COLO668 (cell line): Measurements from ENCODE around the gene OR11L1.

ENCODE experiments used
- DNase-seq: peaks from one replicate; lab custom pipeline; 2025; ENCODE audit not compliant: unreplicated experiment; lab: John Stamatoyannopoulos, UW

The OR11L1 gene, protein sequence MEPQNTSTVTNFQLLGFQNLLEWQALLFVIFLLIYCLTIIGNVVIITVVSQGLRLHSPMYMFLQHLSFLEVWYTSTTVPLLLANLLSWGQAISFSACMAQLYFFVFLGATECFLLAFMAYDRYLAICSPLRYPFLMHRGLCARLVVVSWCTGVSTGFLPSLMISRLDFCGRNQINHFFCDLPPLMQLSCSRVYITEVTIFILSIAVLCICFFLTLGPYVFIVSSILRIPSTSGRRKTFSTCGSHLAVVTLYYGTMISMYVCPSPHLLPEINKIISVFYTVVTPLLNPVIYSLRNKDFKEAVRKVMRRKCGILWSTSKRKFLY

DNA sequence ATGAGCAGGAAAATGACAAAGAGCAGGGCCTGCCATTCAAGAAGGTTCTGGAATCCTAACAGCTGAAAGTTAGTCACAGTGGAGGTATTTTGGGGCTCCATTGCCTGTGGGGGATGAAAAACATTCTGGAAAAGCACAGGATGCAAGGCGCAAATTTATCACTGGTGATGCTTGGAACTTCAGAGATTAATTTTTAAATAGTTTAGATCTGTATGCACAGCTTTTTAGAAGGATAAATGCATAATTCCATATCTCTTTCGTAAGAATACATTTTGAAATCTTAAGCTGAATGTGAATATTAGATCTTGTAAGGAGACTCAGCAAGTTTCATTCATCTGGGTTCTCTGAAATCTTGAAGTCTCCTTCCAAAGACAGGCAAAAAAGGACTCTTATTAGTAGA lies at the start of gene OR11L1:
OR11L1 (minus strand) TSS at position 101 of the 400 bp plus-strand sequence; CDS start at position 101, 0 bp downstream.
- DNase-seq = no peak

DNA sequence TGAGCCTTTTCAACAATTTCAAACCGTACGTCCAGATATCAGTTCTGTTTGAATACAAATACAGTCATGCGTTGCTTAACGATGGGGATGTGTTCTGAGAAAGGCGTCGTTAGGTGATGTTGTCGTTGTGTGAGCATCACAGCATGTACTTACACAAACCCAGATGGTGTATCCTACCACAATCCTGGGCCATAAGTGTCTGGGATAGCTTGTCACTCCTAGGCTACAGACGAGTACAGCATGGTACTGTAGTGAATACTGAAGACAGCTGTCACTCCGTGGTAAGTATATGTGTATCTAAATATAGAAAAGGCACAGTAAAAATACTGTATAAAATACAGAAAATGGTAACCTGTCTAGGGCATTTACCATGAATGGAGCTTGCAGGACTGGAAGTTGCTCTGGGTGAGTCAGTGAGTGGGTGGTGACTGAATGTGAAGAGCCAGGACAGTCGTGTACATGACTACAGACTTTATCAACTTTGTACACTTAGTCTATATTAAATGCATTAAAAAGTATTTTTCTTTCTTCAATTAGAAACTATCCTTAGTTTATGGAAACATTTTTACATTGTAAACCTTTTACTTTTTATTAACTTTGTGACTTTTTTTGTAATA lies 43.2 kb upstream of the OR11L1 start:
- no peak for DNase-seq

DNA sequence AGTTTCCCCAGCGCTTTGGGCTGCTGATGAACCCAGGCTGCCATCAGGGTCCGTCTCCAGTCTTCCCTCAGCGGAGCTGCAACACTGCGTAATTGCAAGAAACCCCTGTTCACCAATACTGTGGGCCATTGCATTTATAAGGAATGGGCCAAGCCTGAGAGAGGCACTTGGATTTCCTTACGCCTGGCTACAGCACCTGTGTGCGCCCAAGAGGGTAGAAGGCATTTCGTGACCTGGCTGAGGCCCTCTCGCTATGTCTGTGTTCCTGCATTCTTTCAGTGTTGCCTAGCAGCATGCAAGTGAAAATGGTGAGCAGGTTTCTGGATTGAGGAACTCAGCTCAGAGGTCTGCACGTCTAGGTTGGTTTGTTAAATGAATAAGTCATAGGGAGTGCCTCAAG lies 41.6 kb upstream of the OR11L1 start:
- no peak for DNase-seq

DNA sequence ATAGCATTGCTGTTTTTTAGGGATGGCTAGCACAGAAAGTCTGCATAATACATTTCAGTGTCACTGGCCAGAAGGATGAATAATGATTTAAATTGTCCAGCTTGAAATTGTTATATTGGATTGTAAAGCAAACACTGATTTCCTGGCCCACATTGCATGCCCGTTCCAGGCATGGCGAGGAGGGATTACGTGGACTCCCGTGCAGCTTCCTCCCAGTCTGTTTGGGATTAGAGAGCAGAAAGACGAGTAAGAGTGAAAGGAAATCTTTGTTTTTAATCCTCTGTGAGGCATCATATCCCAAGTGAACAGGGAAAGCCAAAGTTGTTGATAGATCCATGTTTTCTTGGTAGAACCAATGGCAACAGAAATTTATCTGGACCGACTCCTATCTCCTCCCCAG lies 23.7 kb upstream of the OR11L1 start:
- no peak for DNase-seq

DNA sequence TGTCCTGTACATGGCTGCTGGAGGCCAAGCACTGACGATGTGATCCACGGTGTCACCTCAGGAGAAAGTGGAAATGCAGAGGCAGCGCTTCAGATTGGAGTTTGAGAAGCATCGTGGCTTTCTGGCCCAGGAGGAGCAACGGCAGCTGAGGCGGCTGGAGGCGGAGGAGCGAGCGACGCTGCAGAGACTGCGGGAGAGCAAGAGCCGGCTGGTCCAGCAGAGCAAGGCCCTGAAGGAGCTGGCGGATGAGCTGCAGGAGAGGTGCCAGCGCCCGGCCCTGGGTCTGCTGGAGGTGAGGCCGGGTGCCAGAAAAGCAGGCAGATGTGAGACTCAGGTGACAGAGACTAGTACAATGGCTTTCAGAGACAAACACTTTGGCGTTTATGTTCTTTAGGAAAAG lies 22.9 kb upstream of the OR11L1 start:
- no peak for DNase-seq

DNA sequence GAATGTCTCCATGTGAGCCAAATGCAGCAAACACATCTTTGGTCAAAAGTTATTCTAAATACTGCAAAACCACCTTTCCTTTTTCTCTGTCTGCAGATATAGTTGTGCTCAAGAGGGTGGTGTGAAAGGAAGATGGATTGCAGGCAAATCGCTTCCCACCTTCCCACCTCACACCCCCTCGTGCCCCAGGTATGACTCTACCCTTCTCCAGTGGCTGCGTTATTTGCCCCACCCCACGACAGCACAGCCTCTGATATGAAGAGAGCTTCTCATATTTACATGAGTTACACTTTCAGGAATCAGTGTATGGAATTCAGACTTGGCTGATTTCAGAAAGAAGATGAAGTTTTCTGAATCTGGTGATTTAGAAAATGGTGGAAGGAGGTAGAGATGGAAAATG lies 21.1 kb upstream of the OR11L1 start:
- no peak for DNase-seq

DNA sequence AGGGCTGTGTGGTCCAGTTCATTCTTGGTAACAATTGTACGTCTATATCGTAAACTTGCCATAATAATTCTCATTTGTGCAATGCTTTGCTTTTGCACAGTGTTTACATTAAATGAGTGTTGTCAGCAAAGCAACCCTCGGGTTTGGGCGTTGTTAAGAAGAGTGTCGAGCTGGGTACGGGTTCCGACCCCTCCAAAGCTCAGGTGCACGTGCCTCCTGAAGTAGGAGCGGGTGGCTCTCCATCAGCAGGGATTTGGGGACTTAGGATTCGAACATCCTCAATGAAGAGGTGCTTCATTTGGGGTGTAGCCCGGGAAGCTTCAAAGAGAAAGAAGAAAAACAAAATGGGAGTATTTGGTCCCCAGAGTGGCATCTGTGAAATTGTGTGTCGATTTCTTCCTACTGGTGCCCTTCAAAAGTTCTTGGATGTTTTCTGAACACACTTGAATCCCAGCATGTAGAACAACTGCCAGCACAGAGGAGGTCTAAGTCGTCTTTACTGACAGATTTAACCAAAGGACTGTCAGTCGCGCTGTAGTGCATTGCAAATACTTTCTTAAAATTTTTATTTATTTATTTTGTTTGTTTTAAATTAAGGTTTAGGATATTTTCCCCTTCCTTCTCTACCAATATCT lies 16.4 kb upstream of the OR11L1 start:
- DNase-seq = no peak

DNA sequence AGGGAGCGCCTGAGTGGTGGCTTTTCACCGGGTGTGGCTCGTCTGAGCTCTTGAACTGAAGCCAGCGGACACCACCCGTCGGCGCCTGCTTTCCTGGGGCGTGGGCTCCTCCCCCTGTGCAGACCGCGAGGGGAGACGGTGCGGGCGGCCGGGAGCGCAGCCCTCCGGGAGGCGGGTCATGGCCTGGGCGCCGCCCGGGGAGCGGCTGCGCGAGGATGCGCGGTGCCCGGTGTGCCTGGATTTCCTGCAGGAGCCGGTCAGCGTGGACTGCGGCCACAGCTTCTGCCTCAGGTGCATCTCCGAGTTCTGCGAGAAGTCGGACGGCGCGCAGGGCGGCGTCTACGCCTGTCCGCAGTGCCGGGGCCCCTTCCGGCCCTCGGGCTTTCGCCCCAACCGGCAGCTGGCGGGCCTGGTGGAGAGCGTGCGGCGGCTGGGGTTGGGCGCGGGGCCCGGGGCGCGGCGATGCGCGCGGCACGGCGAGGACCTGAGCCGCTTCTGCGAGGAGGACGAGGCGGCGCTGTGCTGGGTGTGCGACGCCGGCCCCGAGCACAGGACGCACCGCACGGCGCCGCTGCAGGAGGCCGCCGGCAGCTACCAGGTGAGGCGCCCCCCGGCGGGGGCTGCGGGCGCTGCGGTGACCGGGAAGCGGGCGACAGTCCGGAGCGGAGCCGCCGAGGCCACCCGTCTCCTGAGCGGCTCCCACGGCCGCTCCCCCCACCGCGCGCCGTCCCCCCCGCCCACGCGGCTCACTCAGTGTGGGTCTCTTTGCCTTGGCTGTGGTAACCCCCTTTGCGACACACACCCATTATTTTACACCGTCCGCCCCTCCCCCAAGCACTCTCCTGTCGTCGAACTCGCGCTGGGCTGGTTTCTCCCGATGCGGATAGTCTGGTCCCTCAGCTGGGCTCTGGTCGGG lies 15.6 kb upstream of the OR11L1 start, which contains the start of gene TRIM58:
TRIM58 (plus strand) TSS at position 119 of the 916 bp plus-strand sequence; CDS start at position 179, 60 bp downstream.
- no peak for DNase-seq

DNA sequence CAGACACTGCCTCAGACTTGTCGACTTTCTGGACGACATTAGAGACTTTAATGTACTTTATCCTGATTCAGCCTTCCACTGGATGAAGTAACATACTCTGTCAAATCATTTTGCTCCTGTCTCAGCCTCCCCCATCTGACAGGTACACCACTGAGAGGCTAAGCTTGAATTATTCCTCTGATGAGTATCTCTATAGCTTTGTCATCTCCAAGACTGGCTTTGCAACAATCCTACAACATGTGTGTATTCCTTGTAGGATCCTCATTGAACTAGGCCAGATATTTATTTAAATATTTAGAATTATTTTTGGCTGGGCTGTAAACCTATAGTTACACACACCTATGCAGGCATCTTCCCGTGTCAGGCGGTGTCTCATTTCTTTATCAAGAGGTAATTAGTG lies 14.2 kb upstream of the OR11L1 start:
- no peak for DNase-seq

DNA sequence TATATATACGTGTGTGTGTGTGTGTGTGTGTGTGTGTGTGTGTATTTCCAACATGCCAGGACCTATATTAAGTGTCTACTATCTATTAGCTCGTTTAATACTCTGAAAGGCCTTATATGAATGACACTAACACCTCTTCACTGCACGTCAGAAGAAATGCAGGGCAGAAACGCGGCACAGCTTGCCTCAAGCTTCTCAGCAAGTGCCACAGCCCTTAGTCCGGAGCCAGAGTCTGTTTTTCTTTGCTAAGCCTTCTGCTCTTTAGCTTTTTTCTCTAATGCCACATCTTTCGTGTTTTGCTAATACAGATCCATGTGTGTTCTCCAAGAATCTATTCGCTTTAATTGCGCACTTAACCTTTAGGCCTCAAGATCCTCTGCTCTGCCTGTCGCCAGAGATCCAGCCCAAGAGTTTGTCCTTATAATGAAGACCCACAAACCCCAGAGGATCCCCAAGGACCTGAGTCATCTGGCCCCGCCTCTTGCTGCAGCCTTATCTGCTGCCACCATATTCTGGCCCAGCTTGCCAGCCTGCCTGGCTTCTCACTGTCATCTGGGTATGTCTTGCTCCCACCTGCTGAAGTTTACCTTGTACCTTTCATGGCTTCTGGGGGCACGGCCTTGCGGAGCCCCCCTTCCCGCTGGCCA lies 13.3 kb upstream of the OR11L1 start:
- DNase-seq = no peak

DNA sequence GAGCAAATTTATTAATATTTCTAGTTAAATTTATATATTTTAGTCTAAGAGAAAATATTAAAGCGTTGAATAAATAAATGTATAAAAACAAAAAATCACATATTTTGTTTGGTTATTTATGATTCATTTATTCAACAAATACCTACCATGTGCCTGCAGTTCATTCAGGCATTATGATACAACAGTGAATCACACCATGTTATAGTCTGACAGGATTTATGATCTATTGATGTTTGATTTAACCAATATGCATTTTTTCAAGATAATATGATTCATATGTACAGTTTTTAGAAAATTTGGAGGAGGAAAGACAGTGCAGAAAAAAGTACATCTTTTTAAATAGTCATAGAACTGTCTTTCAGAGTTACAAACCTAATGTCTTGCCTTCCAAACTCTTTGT lies 7.9 kb upstream of the OR11L1 start:
- no peak for DNase-seq

DNA sequence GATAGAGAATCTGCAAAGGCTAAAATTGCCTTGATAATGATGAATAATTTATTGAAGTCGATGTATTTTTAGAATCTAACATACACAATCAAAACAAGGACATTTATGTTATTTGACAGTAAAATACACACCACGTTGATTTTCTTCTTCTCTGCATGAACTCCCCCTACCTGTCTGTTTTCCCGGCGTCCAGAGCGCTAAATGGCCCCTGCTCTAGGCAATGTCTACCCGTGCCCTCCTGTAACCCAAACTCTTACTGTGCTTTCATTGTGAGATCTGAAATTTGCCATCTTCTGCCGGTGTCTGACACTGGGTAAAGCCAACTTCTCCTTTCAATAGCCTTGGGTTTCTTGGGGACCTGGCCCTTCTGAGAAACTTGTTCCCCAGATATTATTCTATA lies 6.7 kb upstream of the OR11L1 start:
- DNase-seq = no peak

DNA sequence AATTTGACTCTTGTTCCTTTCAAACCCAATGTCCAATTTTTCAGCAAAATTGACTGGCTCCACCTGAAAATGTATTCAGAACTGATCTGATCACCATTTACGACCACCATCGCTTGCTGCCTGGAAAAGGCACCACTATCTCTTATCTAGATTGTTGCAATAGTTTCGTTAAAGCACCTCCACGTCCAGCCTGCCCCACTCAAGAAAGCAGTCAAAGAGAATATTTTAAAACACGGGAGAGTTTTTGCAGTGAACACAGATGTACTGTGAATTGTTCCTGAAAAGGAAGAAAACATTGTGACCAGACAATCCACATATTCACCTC lies 4.0 kb upstream of the OR11L1 start:
- DNase-seq = no peak

DNA sequence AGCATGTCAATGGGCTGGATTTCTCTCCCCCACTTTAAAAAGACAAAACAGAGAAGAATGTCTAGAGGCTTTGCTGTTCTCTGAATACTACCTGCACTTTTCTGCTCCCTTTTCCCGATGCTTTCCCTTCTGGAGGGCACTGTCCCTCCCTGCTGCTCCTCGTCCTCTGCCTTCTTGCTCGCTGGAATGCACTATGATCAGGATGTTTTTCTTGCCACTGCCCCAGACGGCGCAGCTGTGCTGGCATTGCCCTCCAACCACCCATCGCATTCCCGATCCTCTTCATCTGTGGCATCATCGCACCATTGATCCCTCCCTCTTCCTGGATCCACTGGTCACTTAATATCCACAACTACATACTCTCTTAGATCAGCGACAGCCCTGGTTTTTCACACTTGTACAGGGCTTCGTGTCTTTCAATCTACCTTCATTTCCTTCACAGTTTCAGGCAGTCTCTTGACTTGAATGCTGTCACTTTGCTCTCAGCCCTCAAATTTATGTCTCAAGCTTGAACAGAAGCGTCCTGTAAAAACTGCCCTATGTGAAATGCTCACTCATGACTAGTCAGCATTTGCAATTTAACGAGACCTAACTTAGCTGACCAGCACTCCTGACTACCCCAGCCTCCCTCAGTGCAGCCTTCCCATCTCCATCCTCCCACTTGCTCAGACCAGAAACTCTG lies 3.5 kb upstream of the OR11L1 start:
- no peak for DNase-seq

DNA sequence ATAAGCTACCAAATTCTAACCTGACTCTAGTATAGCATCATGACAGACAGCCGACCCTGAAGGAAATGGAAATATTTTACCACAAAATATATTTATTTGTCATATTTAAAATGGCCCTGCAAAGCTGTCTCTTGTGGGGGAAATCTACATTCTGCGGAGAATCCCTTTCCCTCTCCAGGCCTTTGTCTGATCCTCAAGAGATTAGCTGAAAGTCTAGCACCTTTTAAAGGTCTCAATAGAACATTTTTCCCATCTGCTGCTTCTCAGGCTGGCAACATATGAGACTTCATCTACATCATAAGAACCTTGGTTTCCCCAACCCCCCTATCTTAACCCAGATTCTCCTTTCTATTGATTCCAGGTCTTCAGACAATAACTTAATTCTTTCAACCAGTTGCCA lies 1.7 kb upstream of the OR11L1 start:
- DNase-seq = no peak

DNA sequence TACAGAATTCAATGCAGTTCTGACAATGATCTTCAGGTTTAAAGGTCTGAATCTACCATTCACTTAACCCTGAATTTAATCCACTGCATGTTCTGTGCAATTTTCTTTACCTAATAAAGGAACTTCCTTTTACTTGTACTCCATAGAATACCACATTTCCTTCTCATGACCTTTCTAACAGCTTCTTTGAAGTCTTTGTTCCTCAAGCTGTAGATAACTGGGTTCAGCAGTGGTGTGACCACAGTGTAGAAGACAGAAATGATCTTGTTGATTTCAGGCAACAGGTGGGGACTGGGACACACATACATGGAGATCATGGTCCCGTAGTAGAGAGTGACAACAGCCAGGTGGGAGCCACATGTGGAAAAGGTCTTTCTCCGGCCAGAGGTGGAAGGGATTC lies 878 bp downstream of the OR11L1 start:
- no peak for DNase-seq

DNA sequence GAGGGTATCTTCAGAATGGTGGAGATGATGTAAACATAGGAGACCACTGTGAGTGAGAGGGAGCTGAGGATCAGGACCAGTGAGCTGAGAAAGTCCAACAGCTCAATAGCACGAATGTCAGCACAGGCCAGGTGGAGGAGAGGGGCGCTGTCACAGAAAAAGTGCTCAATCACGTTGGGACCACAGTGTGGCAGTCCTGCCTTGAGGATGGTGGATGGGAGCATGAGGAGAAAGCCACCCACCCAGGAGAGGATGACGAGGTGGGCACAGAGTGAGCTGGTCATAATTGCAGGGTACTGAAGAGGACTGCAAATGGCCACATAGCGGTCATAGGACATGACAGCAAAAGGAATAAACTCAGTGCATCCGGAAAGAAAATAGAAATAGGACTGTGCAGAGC lies 8.1 kb downstream of the OR11L1 start:
- no peak for DNase-seq

DNA sequence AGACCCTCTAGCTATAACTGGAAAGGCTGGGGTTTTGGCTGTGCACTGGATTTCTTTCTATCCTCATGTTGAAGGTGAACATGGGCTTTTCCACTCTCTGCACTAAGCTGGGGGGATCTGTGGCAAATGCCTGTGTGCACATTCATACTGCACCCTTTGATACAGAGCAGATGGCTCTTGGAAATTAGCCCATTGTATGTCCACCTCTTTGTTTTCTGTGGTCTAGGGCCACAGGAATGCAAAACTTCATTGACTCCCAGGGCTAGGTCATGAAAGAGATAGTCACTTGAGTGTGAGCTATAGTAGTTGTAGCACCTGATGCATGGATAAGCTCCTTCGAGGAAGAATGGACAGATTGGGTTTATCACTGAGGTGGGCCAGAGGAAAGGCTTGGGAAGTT lies 12.0 kb downstream of the OR11L1 start:
- DNase-seq = no peak

DNA sequence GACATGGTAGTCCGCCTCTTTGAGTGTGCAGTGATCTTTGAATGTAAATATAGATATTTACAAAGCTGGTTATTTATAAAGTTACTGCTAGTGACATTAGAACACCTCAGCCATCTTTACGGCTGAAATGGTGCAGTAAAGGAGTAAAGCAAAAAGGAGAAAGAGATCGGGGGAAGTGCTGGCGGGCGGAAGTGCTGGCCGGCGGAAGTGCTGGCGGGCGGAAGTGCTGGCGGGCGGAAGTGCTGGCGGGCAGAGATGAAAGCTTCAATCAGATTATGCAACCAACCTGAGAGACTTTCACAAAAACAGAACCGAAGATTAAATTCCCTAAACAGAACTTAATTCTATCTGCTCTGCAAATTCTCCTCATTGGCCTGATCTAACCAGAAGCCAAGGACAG lies 16.3 kb downstream of the OR11L1 start:
- DNase-seq = no peak

DNA sequence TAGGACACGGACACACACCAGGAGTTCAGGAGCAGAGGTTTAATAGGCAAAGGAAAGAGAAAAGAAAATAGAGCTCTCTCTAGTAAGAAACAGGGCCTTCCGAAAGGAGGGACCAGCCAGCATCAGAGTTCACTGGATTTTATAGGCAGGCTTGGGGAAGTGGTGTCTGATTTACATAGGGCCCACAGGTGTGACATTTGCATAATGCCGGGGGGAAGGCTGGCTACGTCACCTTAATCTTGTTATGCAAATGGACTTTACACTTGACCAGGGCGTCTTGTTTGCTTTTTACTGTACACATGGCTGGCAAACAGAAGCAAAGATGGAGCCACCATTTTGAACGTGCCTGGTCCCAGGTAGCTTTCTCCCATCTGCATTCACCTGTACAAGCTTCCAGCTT lies 17.7 kb downstream of the OR11L1 start, which contains the start of gene OR14A16:
OR14A16 (minus strand) TSS at position 97 of the 400 bp plus-strand sequence. CDS start 8,390 bp downstream, outside the sequence.
- DNase-seq = no peak
